H1 (cell line): ENCODE results near the gene CNTROB. TPM values are rescaled to one million over a fixed set of nuclear protein-coding genes. Genes with fewer than 3 reads are reported as not detected.
A peak's percentile ranks its signal among the peaks of the same experiment; 100 is the strongest.

Experiments used
- CTCF ChIA-PET: fragments of 300-600 bp; sonication (Branson Sonifier 250); formaldehyde crosslinking; loops from one replicate; lab custom pipeline; 2021; ENCODE audit not compliant: partially characterized antibody; lab: Charles Lee
- POLR2A ChIA-PET: fragments of 300-600 bp; sonication (Branson Sonifier 250); formaldehyde crosslinking; loops from one replicate; lab custom pipeline; 2021; ENCODE audit warnings: inconsistent platforms; ENCODE audit not compliant: partially characterized antibody; lab: Charles Lee
- DNase-seq, 2 experiments: peaks; one replicate each; pipeline versions ENCODE4 v3.0.0 to v3.0.0-alpha.2; 2010 to 2022; ENCODE audit warnings: low spot score in 2 of 2, low read depth in 1 of 2, mixed read lengths in 1 of 2
- FAIRE-seq: peaks from 2 replicates; lab custom pipeline; 2011; peaks lifted over from hg19 to GRCh38; lab: Jason Lieb, UNC
- H2AFZ ChIP-seq: 2 replicates; pipeline ENCODE4 v1.8.1; 2012; ENCODE audit warnings: low read length, inconsistent platforms
- H2AK5ac ChIP-seq: 2 replicates; pipeline ENCODE4 v1.6.1; 2013; ENCODE audit warnings: low read depth, low read length
- H2BK120ac ChIP-seq: replicated peaks from 2 replicates; pipeline ENCODE3; 2013; ENCODE audit warnings: low read depth, low read length, inconsistent platforms
- H2BK12ac ChIP-seq: 2 replicates; pipeline ENCODE4 v1.6.1; 2013; ENCODE audit warnings: low read depth, low read length
- H2BK15ac ChIP-seq: 2 replicates; pipeline ENCODE4 v1.6.1; 2013; ENCODE audit warnings: low read length
- H2BK20ac ChIP-seq: 2 replicates; pipeline ENCODE4 v1.6.1; 2013; ENCODE audit warnings: low read length
- H2BK5ac ChIP-seq: 2 replicates; pipeline ENCODE4 v1.6.1; 2013; ENCODE audit warnings: low read depth, low read length
- H3K14ac ChIP-seq: 2 replicates; pipeline ENCODE4 v1.6.1; 2013; ENCODE audit warnings: inconsistent platforms; ENCODE audit not compliant: insufficient read length
- H3K18ac ChIP-seq: 2 replicates; pipeline ENCODE4 v1.6.1; 2013; ENCODE audit warnings: low read length; ENCODE audit errors: extremely low read depth
- H3K23ac ChIP-seq: 2 replicates; pipeline ENCODE4 v1.6.1; 2013; ENCODE audit warnings: inconsistent platforms; ENCODE audit not compliant: insufficient read length
- H3K23me2 ChIP-seq: 2 replicates; pipeline ENCODE4 v1.6.1; 2013; ENCODE audit warnings: low read depth, low read length
- H3K27ac ChIP-seq: 2 replicates; pipeline ENCODE4 v1.6.1; 2011; ENCODE audit warnings: low read depth, low read length, inconsistent platforms
- H3K27me3 ChIP-seq, 4 experiments: replicated peaks in 1 of 4; 1 replicate in 1 of 4; 2 replicates in 3 of 4; pipeline versions ENCODE4 v1.6.1 to v1.8.1; 2011 to 2013; ENCODE audit warnings: low read length in 3 of 4, mild to moderate bottlenecking in 3 of 4, inconsistent platforms in 2 of 4, mixed read lengths in 2 of 4, moderate library complexity in 1 of 4; ENCODE audit not compliant: control insufficient read depth in 3 of 4, insufficient read depth in 3 of 4; ENCODE audit errors: extremely low read depth in 1 of 4
- H3K36me3 ChIP-seq, 4 experiments: 2 replicates each; pipeline versions ENCODE4 v1.6.1 to v1.8.1; 2011 to 2013; ENCODE audit warnings: mild to moderate bottlenecking in 4 of 4, low read length in 3 of 4, moderate library complexity in 2 of 4, control low read depth in 1 of 4, inconsistent platforms in 1 of 4; ENCODE audit not compliant: insufficient read depth in 4 of 4, control insufficient read depth in 2 of 4
- H3K4ac ChIP-seq: replicated peaks from 2 replicates; pipeline ENCODE3; 2013; ENCODE audit warnings: low read length, low read depth, mixed read lengths, inconsistent platforms; ENCODE audit not compliant: insufficient read length
- H3K4me1 ChIP-seq, 4 experiments: replicated peaks in 1 of 4; 1 replicate in 1 of 4; 2 replicates in 3 of 4; pipeline versions ENCODE4 v1.6.1 to v1.8.1; 2011 to 2013; ENCODE audit warnings: low read length in 3 of 4, inconsistent platforms in 2 of 4, mixed read lengths in 1 of 4; ENCODE audit not compliant: insufficient read depth in 4 of 4, control insufficient read depth in 3 of 4
- H3K4me2 ChIP-seq, 2 experiments: 2 replicates each; pipeline versions ENCODE4 v1.6.1 to v1.8.1; 2011 to 2013; ENCODE audit warnings: low read depth in 2 of 2, low read length in 2 of 2, control low read depth in 1 of 2, inconsistent platforms in 1 of 2, mild to moderate bottlenecking in 1 of 2; ENCODE audit not compliant: insufficient read depth in 1 of 2
- H3K4me3 ChIP-seq, 4 experiments: fragments of 200-600, 300-600 bp in 1 of 4; sonication (generic), shearing (Covaris generic), sonication (Bioruptor Twin) in 1 of 4; 2 replicates each; pipeline versions ENCODE4 v1.5.1 to v1.8.1; 2011 to 2016; ENCODE audit warnings: low read length in 4 of 4, low read depth in 3 of 4, control low read depth in 2 of 4, inconsistent platforms in 2 of 4, mild to moderate bottlenecking in 2 of 4, mixed read lengths in 1 of 4, moderate library complexity in 1 of 4; ENCODE audit not compliant: insufficient read depth in 2 of 4; ENCODE audit errors: extremely low read depth in 1 of 4
- H3K56ac ChIP-seq: replicated peaks from 2 replicates; pipeline ENCODE3; 2013; ENCODE audit warnings: low read depth, mild to moderate bottlenecking, mixed read lengths, low read length, inconsistent platforms; ENCODE audit not compliant: insufficient read length
- H3K79me1 ChIP-seq: 2 replicates; pipeline ENCODE4 v1.6.1; 2013; ENCODE audit warnings: low read depth, low read length, control low read depth
- H3K79me2 ChIP-seq, 2 experiments: 2 replicates each; pipeline versions ENCODE4 v1.6.1 to v1.8.1; 2012 to 2013; ENCODE audit warnings: low read length in 2 of 2, mild to moderate bottlenecking in 2 of 2, inconsistent platforms in 1 of 2; ENCODE audit not compliant: insufficient read depth in 2 of 2, control insufficient read depth in 1 of 2
- H3K9ac ChIP-seq, 4 experiments: replicated peaks in 1 of 4; 1 replicate in 1 of 4; 2 replicates in 3 of 4; pipeline versions ENCODE4 v1.6.1 to v1.8.1; 2011 to 2013; ENCODE audit warnings: low read depth in 3 of 4, low read length in 3 of 4, control low read depth in 2 of 4, mild to moderate bottlenecking in 2 of 4, moderate library complexity in 2 of 4, inconsistent platforms in 1 of 4; ENCODE audit errors: extremely low read depth in 1 of 4
- H3K9me3 ChIP-seq, 2 experiments: 2 replicates each; pipeline versions ENCODE4 v1.6.1 to v1.8.1; 2012 to 2013; ENCODE audit warnings: mild to moderate bottlenecking in 2 of 2, moderate library complexity in 2 of 2, control low read depth in 1 of 2, inconsistent platforms in 1 of 2, low read depth in 1 of 2, low read length in 1 of 2, mixed read lengths in 1 of 2; ENCODE audit not compliant: insufficient read depth in 2 of 2
- H4K20me1 ChIP-seq, 2 experiments: replicated peaks in 1 of 2; 2 replicates each; pipeline versions ENCODE3 to v1.8.1; 2011 to 2013; ENCODE audit warnings: inconsistent platforms in 2 of 2, low read length in 2 of 2, mild to moderate bottlenecking in 1 of 2; ENCODE audit not compliant: insufficient read depth in 2 of 2, control insufficient read depth in 1 of 2
- H4K5ac ChIP-seq: 2 replicates; pipeline ENCODE4 v1.6.1; 2013; ENCODE audit warnings: low read length, low read depth, mixed read lengths, inconsistent platforms; ENCODE audit not compliant: insufficient read length
- H4K8ac ChIP-seq: 2 replicates; pipeline ENCODE4 v1.8.0; 2013; ENCODE audit warnings: mild to moderate bottlenecking, moderate library complexity, low read length, inconsistent platforms; ENCODE audit not compliant: insufficient read depth; ENCODE audit errors: extremely low read depth
- H4K91ac ChIP-seq: replicated peaks from 2 replicates; pipeline ENCODE3; 2013; ENCODE audit warnings: low read length, mixed read lengths, inconsistent platforms; ENCODE audit not compliant: insufficient read length
- CEBPB ChIP-seq: IDR thresholded peaks from 2 replicates; pipeline ENCODE4 v1.6.1; 2012; ENCODE audit warnings: low read depth, low read length
- CREB1 ChIP-seq: IDR thresholded peaks from 2 replicates; pipeline ENCODE4 v1.6.1; 2012; ENCODE audit warnings: inconsistent platforms
- EP300 ChIP-seq, 2 experiments: IDR thresholded peaks; 1 replicate in 1 of 2; 2 replicates in 1 of 2; pipeline ENCODE4 v1.6.1; 2011 to 2012; ENCODE audit warnings: low read depth in 2 of 2, low read length in 2 of 2, mild to moderate bottlenecking in 2 of 2, borderline replicate concordance in 1 of 2, inconsistent platforms in 1 of 2, moderate library complexity in 1 of 2
- GTF2F1 ChIP-seq: IDR thresholded peaks from 2 replicates; pipeline ENCODE4 v1.6.1; 2012; ENCODE audit warnings: low read depth, low read length, improper control_type of control experiment, borderline replicate concordance
- JUN ChIP-seq: IDR thresholded peaks from 2 replicates; pipeline ENCODE4 v1.6.1; 2011; ENCODE audit warnings: low read depth, mild to moderate bottlenecking, improper control_type of control experiment, low read length
- NANOG ChIP-seq: IDR thresholded peaks from 2 replicates; pipeline ENCODE4 v1.6.1; 2011; ENCODE audit warnings: low read length, low read depth, mild to moderate bottlenecking, inconsistent platforms; ENCODE audit not compliant: insufficient read depth, poor library complexity, severe bottlenecking
- RNF2 ChIP-seq: fragments of 200-900, 300-1000 bp; sonication (generic); IDR thresholded peaks from 2 replicates; pipeline ENCODE4 v1.7.1; 2016; ENCODE audit warnings: borderline replicate concordance, low read depth, mild to moderate bottlenecking, antibody characterized with exemption, low read length; ENCODE audit not compliant: poor library complexity, severe bottlenecking; ENCODE audit errors: missing control alignments
- TAF1 ChIP-seq: IDR thresholded peaks from 2 replicates; pipeline ENCODE4 v1.6.1; 2011; ENCODE audit warnings: mild to moderate bottlenecking, low read depth, low read length
- USF2 ChIP-seq: IDR thresholded peaks from 2 replicates; pipeline ENCODE4 v1.6.1; 2011; ENCODE audit warnings: low read length, improper control_type of control experiment
- WGBS, 2 experiments: shearing (Covaris generic) in 1 of 2; methylation state at CpG; one replicate each; pipeline versions ENCODE4 v1.1.6 to v1.1.7; 2013 to 2015; ENCODE audit warnings: low lambda C conversion rate in 2 of 2, mixed read lengths in 2 of 2, inconsistent platforms in 1 of 2, low coverage in 1 of 2, missing lambda C conversion rate in 1 of 2; ENCODE audit not compliant: insufficient replicate concordance in 2 of 2, insufficient coverage in 1 of 2, insufficient read length in 1 of 2; ENCODE audit errors: extremely low coverage in 1 of 2, missing lambda C conversion rate in 1 of 2; 5-methylcytosine and 5-hydroxymethylcytosine counted together
- polyA plus RNA-seq, 7 experiments: library from polyadenylated mRNA; depleted of rRNA in 3 of 7; stranded (reverse) in 5 of 7; unstranded in 2 of 7; fragments of >200 nt in 5 of 7; fragments of 200-250 nt in 2 of 7; gene quantifications; 1 replicate in 5 of 7; 2 replicates in 1 of 7; 4 replicates in 1 of 7; pipeline versions ENCODE4 v1.2.1 to v1.2.3, GENCODE V29; 2011 to 2013; ENCODE audit warnings: missing spikeins in 2 of 7, mixed read lengths in 2 of 7
- total RNA-seq: library from RNA; stranded (reverse); fragmentation: NEBNext Ultra II Directional; extraction: Animal tissue kit (Norgen Biotek cat#: 25700); gene quantifications from 2 replicates; pipeline ENCODE4 v1.2.1, GENCODE V29; 2021

CNTROB gene
- total and polyA plus RNA-seq, 2 of the 8 experiments (the other 6 are each of a cell fraction or from before 2014, with no cell fraction given): 20.5 to 31.9 TPM

GRCh38 chr17:7883781-7884386, 48.1 kb upstream of the CNTROB start:
- H3K14ac ChIP-seq: no peak overlapping the region
- H3K4me1 ChIP-seq: peaks cover 1 to 22% (median 14%) of the 10 kb centered on the region in 4 experiments
- no peak overlapping the region for H3K27ac ChIP-seq
- H4K91ac ChIP-seq: no peak overlapping the region
- 27% methylated on average over 2 of the region's 3 CpGs; no CpG with 5 or more reads in 1 of the 2 experiments for WGBS, 2 experiments
- H3K4ac ChIP-seq: no peak overlapping the region
- CTCF ChIA-PET: interaction anchor here (0.6 to 1.3 kb wide), 2 partner anchors 22 to 174 kb away, joined by 3 read pairs; no protein-coding TSS in a partner anchor
- H3K23ac ChIP-seq: no peak overlapping the region
- H3K4me3 ChIP-seq: peak overlapping the region in 1 of 4 experiments; percentile 46; a peak in 2 of 8 replicates
- H3K79me1 ChIP-seq: no peaks in the 10 kb centered on the region
- H2AFZ ChIP-seq: no peak overlapping the region
- no peak overlapping the region for H2BK12ac ChIP-seq
- no peak overlapping the region for H4K5ac ChIP-seq
- FAIRE-seq (no peak), DNase-seq (no peak)
- H2BK5ac ChIP-seq: no peak overlapping the region
- H4K20me1 ChIP-seq: no peaks in the 10 kb centered on the region
- H3K79me2 ChIP-seq: no peaks in the 10 kb centered on the region
- peaks cover 24% of the 10 kb centered on the region for H3K23me2 ChIP-seq
- H2BK20ac ChIP-seq: no peak overlapping the region
- no peak overlapping the region for H3K18ac ChIP-seq
- no peak overlapping the region for H2AK5ac ChIP-seq
- H3K56ac ChIP-seq: no peak overlapping the region
- no peaks in the 10 kb centered on the region for H3K9me3 ChIP-seq
- no peak overlapping the region for H2BK120ac ChIP-seq
- H3K27me3 ChIP-seq: peaks cover 0 to 10% (median 3%) of the 10 kb centered on the region in 4 experiments; a peak in 3 of 7 replicates
- no peak overlapping the region for H2BK15ac ChIP-seq
- H3K4me2 ChIP-seq: peak overlapping the region; percentile 40 to 82; a peak in 2 of 4 replicates
- no peak overlapping the region for H3K9ac ChIP-seq
- POLR2A ChIA-PET: interaction anchor here (1.1 to 1.3 kb wide), 2 partner anchors 10 to 198 kb away, joined by 4 to 5 read pairs; no protein-coding TSS in a partner anchor
- H3K36me3 ChIP-seq: peaks cover 3 to 10% (median 5%) of the 10 kb centered on the region in 4 experiments; a peak in 5 of 8 replicates
- H4K8ac ChIP-seq: no peak overlapping the region
- no peak for TF ChIP-seq JUN
- TF ChIP-seq NANOG: no peak
- TF ChIP-seq GTF2F1: no peak
- no peak for TF ChIP-seq RNF2
- no peak for TF ChIP-seq CEBPB
- TF ChIP-seq CREB1: no peak
- TF ChIP-seq TAF1: no peak
- no peak for TF ChIP-seq EP300 (IDR thresholded peaks at IDR 0.05; ENCODE audit: borderline replicate concordance in 1 of 2, low read depth in 2 of 2, low read length in 2 of 2)
- TF ChIP-seq USF2: no peak
